GM18508 (cell line): Measurements from ENCODE around the gene PRORP.
"Not testable (repeated sequence)": the region's sequence is repeated elsewhere in the genome, so short reads cannot be mapped to it uniquely, and the experiment has no call there.

Experiments used
- ATAC-seq: cut with Tn5 transposase; IDR thresholded peaks from one replicate; pipeline ENCODE4 v1.9.1; 2021; ENCODE audit warnings: moderate number of reproducible peaks; ENCODE audit not compliant: insufficient read depth, unreplicated experiment

The PRORP gene

DNA sequence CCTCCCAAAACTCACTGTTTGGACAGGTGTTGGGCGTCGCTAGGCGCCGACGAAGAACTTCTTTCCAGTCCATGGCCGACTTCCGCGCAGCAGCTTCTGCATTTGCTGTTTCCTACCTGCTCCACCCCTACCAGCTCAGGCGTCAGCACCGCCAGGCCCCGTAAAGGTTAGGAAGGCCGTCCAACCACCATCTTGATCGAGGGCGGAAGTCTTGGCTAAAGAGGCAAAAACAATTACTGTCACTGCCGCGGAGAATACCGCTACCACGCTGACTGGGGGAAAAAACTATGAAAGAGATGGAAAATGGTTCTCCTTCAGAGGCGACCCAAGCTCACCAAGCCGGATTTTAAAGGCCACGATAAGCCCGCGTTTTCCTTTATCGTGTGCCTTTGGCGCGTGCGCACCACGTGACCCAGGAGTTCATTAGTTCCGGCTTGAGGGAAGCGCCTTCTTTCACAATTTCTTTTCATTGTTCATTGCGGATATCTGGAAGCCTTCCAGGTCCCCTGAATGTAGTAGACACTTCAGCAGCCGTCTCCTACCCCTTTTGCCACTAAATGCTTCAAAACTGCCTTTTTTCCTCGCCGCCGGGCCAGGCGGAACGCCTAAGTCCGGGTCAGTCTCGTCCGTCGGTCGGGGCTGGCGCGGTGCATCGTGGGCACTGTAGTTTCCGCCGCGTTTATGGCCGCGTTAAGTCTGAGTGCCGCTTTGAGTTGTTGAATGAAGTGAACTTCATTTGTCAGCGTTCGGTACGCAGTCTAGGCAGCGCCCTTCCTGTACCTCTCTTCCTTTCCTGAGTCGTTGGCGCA lies at the start of gene PRORP, which contains the start of gene PPP2R3C:
Gene PRORP (plus strand): TSS at position 666 of the 809 bp plus-strand sequence. CDS start 694 bp downstream, outside the sequence.
Gene PPP2R3C (minus strand): TSS at position 104 of the 809 bp plus-strand sequence. CDS start 31 bp downstream, at position 73.
- ATAC-seq = peak; percentile 75

- ATAC-seq = no peak
Observed at GRCh38 chr14:35073486-35073885, 48.9 kb upstream of the PRORP start.

GRCh38 chr14:35078082-35078481 lies 44.3 kb upstream of the PRORP start:
- no peak for ATAC-seq

GRCh38 chr14:35079742-35080141 lies 42.6 kb upstream of the PRORP start:
- no peak for ATAC-seq

- ATAC-seq = no peak
Observed at GRCh38 chr14:35083530-35084150, 38.7 kb upstream of the PRORP start.

DNA sequence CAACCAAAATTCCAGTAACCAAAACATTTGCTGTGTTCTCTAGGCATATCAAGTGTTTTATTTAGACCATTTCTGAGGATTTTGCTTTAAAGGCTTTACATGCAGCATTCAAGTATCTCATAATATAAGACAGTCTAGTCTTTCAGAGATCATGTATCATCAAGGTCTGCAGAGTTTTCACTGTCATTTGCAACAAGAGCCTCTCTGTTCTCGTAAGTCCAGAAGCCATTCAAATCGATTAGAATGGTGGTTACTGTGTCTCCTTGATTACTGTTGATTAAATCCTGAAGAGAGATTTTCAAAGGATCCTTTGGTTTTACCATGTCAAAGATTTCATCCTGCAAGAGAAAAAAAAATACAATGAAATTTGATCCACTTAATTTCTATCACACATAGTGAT lies 36.9 kb upstream of the PRORP start:
- ATAC-seq = no peak

DNA sequence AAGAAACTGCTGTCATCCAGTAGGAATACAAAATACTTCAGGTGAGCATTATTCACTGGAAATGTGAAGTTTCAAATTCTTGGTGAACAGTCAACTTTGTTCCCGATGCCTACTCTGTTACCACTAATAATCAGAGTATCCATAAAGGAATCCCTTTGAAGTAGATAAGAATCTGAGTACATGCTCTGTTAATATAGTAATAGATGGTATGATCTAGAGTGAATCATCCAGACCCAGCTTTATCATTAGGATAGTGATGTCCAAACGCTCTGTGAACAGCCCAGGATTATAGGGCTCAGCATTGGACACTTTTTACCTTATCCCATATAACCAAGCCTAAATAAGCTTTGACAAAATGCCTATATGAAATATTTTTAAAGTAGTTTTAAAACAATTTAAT lies 33.8 kb upstream of the PRORP start:
- no peak for ATAC-seq

DNA sequence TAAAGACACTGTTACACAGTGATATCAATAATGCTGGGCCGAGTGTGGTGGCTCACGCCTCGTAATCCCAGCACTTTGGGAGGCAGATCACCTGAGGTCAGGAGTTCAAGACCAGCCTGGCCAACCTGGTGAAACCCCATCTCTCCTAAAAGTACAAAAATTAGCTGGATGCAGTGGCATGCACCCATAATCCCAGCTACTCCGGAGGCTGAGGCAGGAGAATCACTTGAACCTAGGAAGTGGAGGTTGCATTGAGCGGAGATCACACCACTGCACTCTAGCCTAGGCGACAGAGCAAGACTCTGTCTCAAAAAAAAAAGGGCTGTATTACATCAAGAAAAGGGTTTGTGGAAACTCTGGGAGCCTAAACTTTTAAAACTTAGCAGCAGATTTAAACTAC lies 27.7 kb upstream of the PRORP start:
- not testable (repeated sequence) for ATAC-seq

DNA sequence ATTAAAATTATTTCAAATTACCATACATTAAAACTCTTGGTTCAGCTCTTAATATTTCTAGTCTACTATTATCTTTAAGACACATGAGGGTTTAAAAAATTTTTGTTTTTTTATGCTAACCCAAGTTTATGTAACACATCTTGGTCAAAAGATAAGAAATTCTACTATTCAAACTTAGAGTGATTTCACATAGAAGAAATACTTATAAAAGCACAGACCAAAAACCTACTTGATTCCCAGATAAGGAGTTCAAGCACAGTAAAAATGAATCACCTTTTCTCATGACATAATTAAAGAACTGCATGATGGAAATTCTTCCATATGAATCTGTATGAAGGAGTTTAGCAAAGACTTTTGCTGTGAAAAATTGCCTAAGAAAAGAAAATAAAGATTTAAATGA lies 14.5 kb upstream of the PRORP start:
- ATAC-seq = no peak

DNA sequence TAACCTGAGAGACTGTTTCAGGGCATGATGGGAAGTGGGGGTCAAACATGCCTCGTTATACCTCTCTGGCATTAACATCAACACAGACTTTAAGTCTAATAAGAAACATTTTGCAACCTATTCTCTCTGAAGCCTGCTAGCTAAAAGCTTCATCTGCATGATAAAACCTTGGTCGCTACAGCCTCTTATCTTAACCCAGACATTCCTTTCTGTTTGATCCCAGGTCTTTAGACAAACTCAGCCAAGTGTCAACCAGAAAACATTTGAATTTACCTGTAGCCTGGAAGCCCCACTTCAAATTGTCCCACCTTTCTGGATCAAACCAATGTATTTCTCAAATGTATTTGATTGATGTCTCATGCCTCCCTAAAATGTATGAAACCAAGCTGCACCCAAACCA lies 9.7 kb upstream of the PRORP start:
- ATAC-seq = no peak

DNA sequence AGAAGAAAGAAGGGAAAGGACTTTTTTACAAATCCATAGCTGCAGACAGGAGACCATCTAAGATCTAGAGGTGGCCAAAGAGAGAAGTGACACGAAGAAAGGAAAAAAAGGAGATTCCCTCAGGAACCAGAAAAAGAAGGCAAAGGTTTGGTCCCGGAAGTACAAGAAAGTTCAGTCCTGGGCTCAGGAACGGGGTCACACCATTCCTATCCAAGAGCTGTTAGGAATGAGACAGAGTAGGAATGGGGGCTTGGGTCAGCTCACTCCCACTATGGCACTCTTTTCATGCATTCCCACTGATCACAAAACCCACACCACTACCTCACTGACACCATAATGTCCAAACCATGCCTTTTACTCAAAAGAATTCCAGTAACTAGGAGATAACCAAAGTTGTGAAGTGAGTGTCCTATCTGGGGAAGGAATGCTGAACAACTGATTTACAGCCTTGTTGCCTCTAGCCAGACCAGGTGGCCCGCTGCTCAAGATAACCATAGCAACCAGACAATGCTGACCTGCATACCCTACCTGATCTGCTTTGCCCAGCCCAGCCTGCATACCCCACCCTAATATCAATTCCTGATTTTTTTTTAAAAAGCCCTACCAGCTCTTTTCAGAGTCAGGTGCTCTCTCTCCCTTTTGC lies 8.9 kb upstream of the PRORP start:
- ATAC-seq = no peak

DNA sequence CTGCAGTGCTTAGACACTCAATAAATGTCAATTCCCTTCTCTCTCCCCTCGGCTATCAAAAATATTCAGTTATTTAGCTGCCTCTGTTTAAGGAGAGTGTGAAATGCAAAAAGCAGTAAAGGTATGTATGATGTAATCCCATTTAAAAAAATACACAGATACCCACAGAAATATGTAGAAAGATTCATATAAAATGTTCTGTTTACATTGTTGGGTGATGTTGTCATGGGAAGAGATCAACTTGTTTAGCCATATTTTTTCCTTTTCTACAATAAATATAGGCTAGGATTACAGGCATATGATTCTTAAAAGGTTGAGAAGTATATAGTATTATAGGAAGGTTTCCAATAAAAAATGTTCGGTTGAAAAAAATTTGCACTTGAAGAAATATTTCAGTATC lies 8.3 kb upstream of the PRORP start:
- no peak for ATAC-seq

- no peak for ATAC-seq
Observed at GRCh38 chr14:35116242-35116641, 6.1 kb upstream of the PRORP start.

- ATAC-seq = no peak
Observed at GRCh38 chr14:35117112-35117511, 5.2 kb upstream of the PRORP start.

- no peak for ATAC-seq
Observed at GRCh38 chr14:35121026-35121886, 1.1 kb upstream of the PRORP start.

GRCh38 chr14:35122696-35123387 lies 490 bp downstream of the PRORP start:
- no peak for ATAC-seq

DNA sequence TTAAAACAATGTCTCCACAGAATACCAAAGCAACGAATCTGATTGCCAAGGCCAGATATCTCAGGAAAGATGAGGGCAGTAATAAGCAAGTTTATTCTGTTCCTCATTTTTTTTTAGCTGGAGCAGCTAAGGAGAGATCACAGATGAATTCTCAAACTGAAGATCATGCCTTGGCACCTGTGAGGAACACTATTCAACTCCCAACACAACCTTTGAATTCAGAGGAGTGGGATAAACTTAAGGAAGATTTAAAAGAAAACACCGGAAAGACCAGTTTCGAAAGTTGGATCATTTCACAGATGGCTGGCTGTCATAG lies 994 bp downstream of the PRORP start:
- no peak for ATAC-seq

DNA sequence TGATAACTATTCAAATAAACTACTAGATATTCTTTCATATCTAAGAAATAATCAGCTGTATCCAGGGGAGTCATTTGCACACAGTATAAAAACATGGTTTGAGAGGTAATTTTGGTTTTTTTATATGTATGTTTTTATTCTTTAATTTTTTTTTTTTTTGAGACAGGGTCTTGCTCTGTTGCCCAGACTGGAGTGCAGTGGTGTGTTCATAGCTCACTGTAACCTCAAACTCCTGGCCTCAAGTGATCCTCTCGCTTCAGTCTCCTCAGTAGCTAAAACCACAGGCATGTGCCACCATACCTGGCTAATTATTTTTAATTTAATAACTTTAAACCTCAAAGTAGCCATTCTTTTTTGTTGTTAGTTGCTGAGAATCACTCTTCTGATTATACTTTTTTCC lies 1.8 kb downstream of the PRORP start:
- ATAC-seq = no peak

- ATAC-seq = no peak
Observed at GRCh38 chr14:35133542-35134328, 11.4 kb downstream of the PRORP start.
